HG03575 (cell line): Measurements from ENCODE around the gene SENP8.
A peak's percentile ranks its signal among the peaks of the same experiment; 100 is the strongest.

Source experiments
- ATAC-seq: cut with Tn5 transposase; IDR thresholded peaks from one replicate; pipeline ENCODE4 v1.9.1; 2021; ENCODE audit not compliant: unreplicated experiment, insufficient number of reproducible peaks, low FRiP score; ENCODE audit errors: extremely low read depth

The SENP8 gene

GRCh38 chr15:72110355-72110754 is 7.8 kb upstream of the SENP8 start:
- no peak for ATAC-seq

GRCh38 chr15:72112116-72112515 is 6.1 kb upstream of the SENP8 start:
- ATAC-seq: no peak

- no peak for ATAC-seq
Observed at GRCh38 chr15:72112805-72113204, 5.4 kb upstream of the SENP8 start.

- ATAC-seq: no peak
Observed at GRCh38 chr15:72113347-72114031, 4.7 kb upstream of the SENP8 start.

- peak; percentile 4 for ATAC-seq
Observed at GRCh38 chr15:72116731-72117485, 1.3 kb upstream of the SENP8 start.

GRCh38 chr15:72117486-72118016 is 652 bp upstream of the SENP8 start:
- ATAC-seq: peak; percentile 17

- no peak for ATAC-seq
Observed at GRCh38 chr15:72124218-72124617, 6.0 kb downstream of the SENP8 start.

- no peak for ATAC-seq
Observed at GRCh38 chr15:72127724-72128322, 9.6 kb downstream of the SENP8 start.

- no peak for ATAC-seq
Observed at GRCh38 chr15:72128359-72128758, 10.2 kb downstream of the SENP8 start.

GRCh38 chr15:72130272-72130671 is 12.1 kb downstream of the SENP8 start:
- ATAC-seq: no peak

GRCh38 chr15:72131922-72132321 is 13.7 kb downstream of the SENP8 start:
- no peak for ATAC-seq

- no peak for ATAC-seq
Observed at GRCh38 chr15:72133211-72133610, 15.0 kb downstream of the SENP8 start.

- no peak for ATAC-seq
Observed at GRCh38 chr15:72135719-72136118, 17.5 kb downstream of the SENP8 start.

- no peak for ATAC-seq
Observed at GRCh38 chr15:72136170-72137051, 18.2 kb downstream of the SENP8 start.

- no peak for ATAC-seq
Observed at GRCh38 chr15:72139667-72140066, 21.5 kb downstream of the SENP8 start.

GRCh38 chr15:72140088-72140487 is 21.9 kb downstream of the SENP8 start:
- ATAC-seq: no peak

GRCh38 chr15:72141171-72142084 is 23.2 kb downstream of the SENP8 start:
- ATAC-seq: peak; percentile 92

GRCh38 chr15:72146221-72146620 is 28.0 kb downstream of the SENP8 start:
- no peak for ATAC-seq
